CD14-positive monocyte (primary cell): ENCODE results near the gene FOXK2. TPM values are rescaled to one million over a fixed set of nuclear protein-coding genes. Genes with fewer than 3 reads are reported as not detected.

Experiments
- DNase-seq, 3 donors: peaks; one replicate each; pipeline ENCODE4 v3.0.0-alpha.2; 2011 to 2022
- H2AFZ ChIP-seq: 2 replicates; pipeline ENCODE4 v1.6.0; 2012; ENCODE audit warnings: mild to moderate bottlenecking, low read depth, low read length, inconsistent platforms; ENCODE audit not compliant: insufficient read depth, poor library complexity, severe bottlenecking
- H3K27ac ChIP-seq, 2 donors: 1 replicate in 1 of 2; 2 replicates in 1 of 2; pipeline ENCODE4 v1.5.1; 2012 to 2013; ENCODE audit warnings: low read length in 2 of 2, control low read depth in 1 of 2, inconsistent platforms in 1 of 2, low read depth in 1 of 2, mild to moderate bottlenecking in 1 of 2
- H3K27me3 ChIP-seq, 2 donors: one replicate each; pipeline versions ENCODE4 v1.6.0 to v1.6.1; 2011 to 2013; ENCODE audit warnings: low read length in 2 of 2; ENCODE audit not compliant: control insufficient read depth in 2 of 2, insufficient read depth in 2 of 2
- H3K36me3 ChIP-seq, 2 donors: replicated peaks in 1 of 2; 1 replicate in 1 of 2; 2 replicates in 1 of 2; pipeline versions ENCODE4 v1.5.1 to v1.6.1; 2012 to 2013; ENCODE audit warnings: low read length in 2 of 2, control low read depth in 1 of 2, inconsistent platforms in 1 of 2, mild to moderate bottlenecking in 1 of 2; ENCODE audit not compliant: insufficient read depth in 2 of 2, control insufficient read depth in 1 of 2
- H3K4me1 ChIP-seq, 2 donors: 1 replicate in 1 of 2; 2 replicates in 1 of 2; pipeline versions ENCODE4 v1.5.1 to v1.6.1; 2012 to 2013; ENCODE audit warnings: low read length in 2 of 2, control low read depth in 1 of 2, inconsistent platforms in 1 of 2, mild to moderate bottlenecking in 1 of 2, moderate library complexity in 1 of 2; ENCODE audit not compliant: insufficient read depth in 2 of 2, control insufficient read depth in 1 of 2
- H3K4me2 ChIP-seq: replicated peaks from 2 replicates; pipeline ENCODE3; 2012; ENCODE audit warnings: low read length, moderate library complexity, mild to moderate bottlenecking; ENCODE audit not compliant: poor library complexity, severe bottlenecking; ENCODE audit errors: extremely low read depth
- H3K4me3 ChIP-seq, 3 experiments: fragments of 200-600 bp in 1 of 3; sonication (generic) in 1 of 3; replicated peaks in 1 of 3; 1 replicate in 2 of 3; 2 replicates in 1 of 3; pipeline ENCODE4 v1.5.1; 2011 to 2013; ENCODE audit warnings: low read length in 3 of 3, mild to moderate bottlenecking in 3 of 3, control low read depth in 2 of 3, low read depth in 2 of 3, inconsistent platforms in 1 of 3, moderate library complexity in 1 of 3
- H3K79me2 ChIP-seq: 2 replicates; pipeline ENCODE4 v1.6.0; 2012; ENCODE audit warnings: mild to moderate bottlenecking, control low read depth, inconsistent platforms, low read length, moderate library complexity; ENCODE audit not compliant: insufficient read depth
- H3K9ac ChIP-seq: 2 replicates; pipeline ENCODE4 v1.6.0; 2017; ENCODE audit warnings: low read length, mild to moderate bottlenecking; ENCODE audit not compliant: insufficient read depth, poor library complexity, severe bottlenecking
- H3K9me3 ChIP-seq, 2 donors: replicated peaks in 1 of 2; 1 replicate in 1 of 2; 2 replicates in 1 of 2; pipeline versions ENCODE4 v1.5.1 to v1.6.1; 2012 to 2013; ENCODE audit warnings: low read length in 2 of 2, control low read depth in 1 of 2; ENCODE audit not compliant: control insufficient read depth in 1 of 2, insufficient read depth in 1 of 2
- H4K20me1 ChIP-seq: 2 replicates; pipeline ENCODE4 v1.6.0; 2012; ENCODE audit warnings: mild to moderate bottlenecking, low read length, control low read depth, moderate library complexity; ENCODE audit not compliant: insufficient read depth
- H3K27ac Mint-ChIP-seq, 7 donors: one replicate each; pipeline ENCODE4 v1.8.0; 2020; ENCODE audit warnings: mild to moderate bottlenecking in 7 of 7, mixed read lengths in 7 of 7, moderate library complexity in 6 of 7, inconsistent platforms in 2 of 7
- H3K27me3 Mint-ChIP-seq, 3 donors: one replicate each; pipeline ENCODE4 v1.8.0; 2021 to 2022; ENCODE audit warnings: low read depth in 3 of 3, mild to moderate bottlenecking in 3 of 3, mixed read lengths in 3 of 3, moderate library complexity in 3 of 3, inconsistent platforms in 1 of 3
- H3K36me3 Mint-ChIP-seq, 2 donors: one replicate each; pipeline ENCODE4 v1.8.0; 2020; ENCODE audit warnings: mixed read lengths in 2 of 2, inconsistent platforms in 1 of 2, mild to moderate bottlenecking in 1 of 2
- H3K4me1 Mint-ChIP-seq: one replicate; pipeline ENCODE4 v1.8.0; 2020; ENCODE audit warnings: mild to moderate bottlenecking, mixed read lengths
- H3K4me3 Mint-ChIP-seq, 2 donors: one replicate each; pipeline ENCODE4 v1.8.0; 2020; ENCODE audit warnings: mild to moderate bottlenecking in 2 of 2, mixed read lengths in 2 of 2, moderate library complexity in 1 of 2
- H3K9me3 Mint-ChIP-seq, 7 donors: one replicate each; pipeline ENCODE4 v1.8.0; 2020 to 2022; ENCODE audit warnings: mixed read lengths in 7 of 7, mild to moderate bottlenecking in 6 of 7, moderate library complexity in 6 of 7, inconsistent platforms in 2 of 7
- WGBS: methylation state at CpG from one replicate; pipeline ENCODE4 v1.1.5; 2013; ENCODE audit warnings: missing lambda C conversion rate; ENCODE audit not compliant: insufficient coverage; 5-methylcytosine and 5-hydroxymethylcytosine counted together
- intact Hi-C, 2 donors: fragments of 100-400 bp; cut with micrococcal nuclease; formaldehyde crosslinking; loops; one replicate each; pipeline versions ENCODE4 v1.15.0 to v1.15.1; 2023
- polyA plus RNA-seq, 3 donors: library from polyadenylated mRNA; depleted of rRNA in 1 of 3; unstranded in 2 of 3; stranded (reverse) in 1 of 3; fragments of 300-500 nt in 2 of 3; fragments of >200 nt in 1 of 3; fragmentation: Illumina TruSeq in 2 of 3; gene quantifications; 1 replicate in 2 of 3; 2 replicates in 1 of 3; pipeline ENCODE4 v1.2.3, GENCODE V29; 2012 to 2021
- TF ChIP-seq, protein P1 (sequence below): fragments of 200-600 bp; IDR thresholded peaks from one replicate; pipeline ENCODE4 v1.8.0; 2022; ENCODE audit warnings: antibody characterized with exemption, mild to moderate bottlenecking

Gene FOXK2
- polyA plus RNA-seq, 3 donors: 3.5 to 18.4 (median 4.7) TPM

DNA sequence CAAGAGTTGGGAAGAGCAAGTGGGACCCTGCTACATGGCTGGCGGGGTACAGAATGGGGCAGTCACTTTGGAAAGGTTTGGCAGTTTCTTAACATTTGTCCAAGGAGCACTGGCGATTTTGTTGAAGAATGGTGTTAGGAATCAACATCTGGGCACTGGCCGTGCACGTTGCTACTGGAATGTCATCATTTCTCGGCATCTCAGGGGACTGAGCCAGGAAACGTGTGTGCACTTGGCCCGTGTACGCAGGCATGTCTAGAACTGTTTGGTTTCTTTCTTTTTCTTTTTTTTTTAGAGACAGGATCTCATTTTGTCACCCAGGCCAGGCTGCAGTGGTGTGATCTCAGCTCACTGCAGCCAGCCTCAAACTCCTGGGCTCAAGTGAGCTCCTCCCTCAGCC lies 17.3 kb upstream of the FOXK2 start:
- H3K4me1 ChIP-seq: peaks cover 17 to 22% of the 10 kb centered on the region in 2 donors
- no peaks in the 10 kb centered on the region for H3K27me3 ChIP-seq
- H3K36me3 Mint-ChIP-seq: no peaks in the 10 kb centered on the region
- no peak overlapping the region for H3K4me2 ChIP-seq
- WGBS: 96% methylated on average over 8 of the region's 8 CpGs
- no peak overlapping the region for H3K4me3 ChIP-seq
- intact Hi-C loops: no loop called here
- no peak overlapping the region for H3K4me3 Mint-ChIP-seq
- no peaks in the 10 kb centered on the region for H3K9me3 ChIP-seq
- H3K79me2 ChIP-seq: no peaks in the 10 kb centered on the region
- H3K9ac ChIP-seq: no peak overlapping the region
- no peaks in the 10 kb centered on the region for H4K20me1 ChIP-seq
- no peak for DNase-seq
- H3K36me3 ChIP-seq: no peaks in the 10 kb centered on the region
- no peak overlapping the region for H2AFZ ChIP-seq
- H3K27ac ChIP-seq: no peak overlapping the region
- H3K4me1 Mint-ChIP-seq: peaks cover 16% of the 10 kb centered on the region
- H3K27ac Mint-ChIP-seq: no peak overlapping the region
- peaks cover 3 to 5% (median 4%) of the 10 kb centered on the region in 3 donors for H3K27me3 Mint-ChIP-seq
- no peaks in the 10 kb centered on the region for H3K9me3 Mint-ChIP-seq
- TF ChIP-seq, protein P1, sequence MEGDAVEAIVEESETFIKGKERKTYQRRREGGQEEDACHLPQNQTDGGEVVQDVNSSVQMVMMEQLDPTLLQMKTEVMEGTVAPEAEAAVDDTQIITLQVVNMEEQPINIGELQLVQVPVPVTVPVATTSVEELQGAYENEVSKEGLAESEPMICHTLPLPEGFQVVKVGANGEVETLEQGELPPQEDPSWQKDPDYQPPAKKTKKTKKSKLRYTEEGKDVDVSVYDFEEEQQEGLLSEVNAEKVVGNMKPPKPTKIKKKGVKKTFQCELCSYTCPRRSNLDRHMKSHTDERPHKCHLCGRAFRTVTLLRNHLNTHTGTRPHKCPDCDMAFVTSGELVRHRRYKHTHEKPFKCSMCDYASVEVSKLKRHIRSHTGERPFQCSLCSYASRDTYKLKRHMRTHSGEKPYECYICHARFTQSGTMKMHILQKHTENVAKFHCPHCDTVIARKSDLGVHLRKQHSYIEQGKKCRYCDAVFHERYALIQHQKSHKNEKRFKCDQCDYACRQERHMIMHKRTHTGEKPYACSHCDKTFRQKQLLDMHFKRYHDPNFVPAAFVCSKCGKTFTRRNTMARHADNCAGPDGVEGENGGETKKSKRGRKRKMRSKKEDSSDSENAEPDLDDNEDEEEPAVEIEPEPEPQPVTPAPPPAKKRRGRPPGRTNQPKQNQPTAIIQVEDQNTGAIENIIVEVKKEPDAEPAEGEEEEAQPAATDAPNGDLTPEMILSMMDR: no peak

DNA sequence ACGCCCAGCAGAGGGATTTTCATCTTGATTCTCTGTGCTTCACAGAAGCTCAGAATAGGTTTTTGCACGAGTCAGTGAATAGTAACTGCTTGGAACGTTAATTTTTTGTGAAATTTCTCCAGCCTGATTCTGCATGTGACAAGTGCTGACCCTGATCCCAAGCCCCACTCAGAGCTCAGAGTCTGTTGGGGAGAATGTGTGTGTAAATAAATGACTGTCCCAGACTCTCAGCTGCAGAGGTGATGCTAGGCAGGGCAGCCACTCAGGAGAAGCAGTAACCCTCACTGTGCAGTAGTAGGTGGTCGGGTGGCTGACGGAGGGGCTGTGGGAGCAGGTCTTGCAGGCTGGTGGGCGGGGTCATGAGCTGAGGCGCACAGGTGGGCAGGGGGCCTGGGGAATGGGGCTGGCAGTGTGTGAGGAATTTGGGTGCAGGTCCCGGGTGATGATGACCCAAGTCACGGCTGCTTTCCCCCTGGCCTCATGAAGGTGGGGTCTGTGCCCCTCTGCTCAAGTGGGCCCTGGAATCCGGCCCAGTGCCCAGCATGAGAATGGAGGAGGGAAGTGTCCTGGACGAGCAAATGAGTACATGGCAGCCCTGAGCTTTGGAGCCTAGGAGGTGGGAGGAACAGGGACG lies 16.3 kb upstream of the FOXK2 start:
- H3K9me3 Mint-ChIP-seq: no peaks in the 10 kb centered on the region
- intact Hi-C loops: no loop called here
- WGBS: 91% methylated on average over 10 of the region's 12 CpGs

More for the DNA sequence above, 16.3 kb upstream of the FOXK2 start:
- no peak overlapping the region for H3K27ac Mint-ChIP-seq
- peaks cover 10% of the 10 kb centered on the region for H3K4me1 Mint-ChIP-seq
- no peak overlapping the region for H3K4me2 ChIP-seq
- no peak for DNase-seq
- no peak overlapping the region for H3K9ac ChIP-seq
- peaks cover 3 to 4% (median 3%) of the 10 kb centered on the region in 3 donors for H3K27me3 Mint-ChIP-seq
- no peak overlapping the region for H3K4me3 ChIP-seq
- no peak overlapping the region for H3K4me3 Mint-ChIP-seq
- no peaks in the 10 kb centered on the region for H3K79me2 ChIP-seq
- no peaks in the 10 kb centered on the region for H3K36me3 Mint-ChIP-seq
- H2AFZ ChIP-seq: no peak overlapping the region
- TF ChIP-seq, protein P1: no peak
- no peaks in the 10 kb centered on the region for H4K20me1 ChIP-seq
- no peak overlapping the region for H3K27ac ChIP-seq
- H3K4me1 ChIP-seq: peaks cover 9 to 13% of the 10 kb centered on the region in 2 donors
- H3K27me3 ChIP-seq: no peaks in the 10 kb centered on the region
- no peaks in the 10 kb centered on the region for H3K36me3 ChIP-seq
- H3K9me3 ChIP-seq: no peaks in the 10 kb centered on the region
